ENCODE results near the gene MRAS.

- TF ChIP-seq CTCF (IDR thresholded peaks at IDR 0.05), result no peak
- TF ChIP-seq POLR2A (IDR thresholded peaks at IDR 0.05), result no peak
Measured at GRCh38 chr3:138348754-138349739, 668 bp downstream of the MRAS start.
